CD4-positive, alpha-beta memory T cell (primary cell): Measurements from ENCODE around the gene OGFOD3. TPM values are rescaled to one million over a fixed set of nuclear protein-coding genes. Genes with fewer than 3 reads are reported as not detected.

Experiments
- CTCF ChIA-PET: fragments of 350-600 bp; sonication (Branson Sonifier 250); formaldehyde crosslinking; loops from one replicate; lab custom pipeline; 2021; ENCODE audit warnings: inconsistent platforms; ENCODE audit not compliant: partially characterized antibody; lab: Charles Lee
- POLR2A ChIA-PET: fragments of 350-600 bp; sonication (Branson Sonifier 250); formaldehyde crosslinking; loops from one replicate; lab custom pipeline; 2021; ENCODE audit not compliant: partially characterized antibody; lab: Charles Lee
- DNase-seq, 5 donors: peaks; one replicate each; pipeline versions ENCODE4 v3.0.0 to v3.0.0-alpha.2; 2020 to 2022; ENCODE audit warnings: mixed read lengths in 1 of 5
- H3K27ac ChIP-seq: one replicate; pipeline ENCODE4 v1.7.0; 2013; ENCODE audit warnings: low read depth, low read length
- H3K27me3 ChIP-seq: 2 replicates; pipeline ENCODE4 v1.7.0; 2013; ENCODE audit warnings: mild to moderate bottlenecking, low read length, moderate library complexity; ENCODE audit not compliant: insufficient read depth
- H3K36me3 ChIP-seq: 2 replicates; pipeline ENCODE4 v1.7.0; 2013; ENCODE audit warnings: mild to moderate bottlenecking, low read length, moderate library complexity; ENCODE audit not compliant: insufficient read depth
- H3K4me1 ChIP-seq: 2 replicates; pipeline ENCODE4 v1.7.0; 2013; ENCODE audit warnings: mild to moderate bottlenecking, low read length, moderate library complexity; ENCODE audit not compliant: insufficient read depth
- H3K4me3 ChIP-seq, 2 donors: one replicate each; pipeline ENCODE4 v1.7.0; 2013; ENCODE audit warnings: low read length in 2 of 2, mild to moderate bottlenecking in 1 of 2
- H3K9me3 ChIP-seq, 2 donors: one replicate each; pipeline ENCODE4 v1.7.0; 2013; ENCODE audit warnings: low read length in 2 of 2, control low read depth in 1 of 2; ENCODE audit not compliant: control insufficient read depth in 1 of 2
- H3K27ac Mint-ChIP-seq, 7 donors: one replicate each; pipeline ENCODE4 v1.8.0; 2020 to 2021; ENCODE audit warnings: mixed read lengths in 7 of 7, mild to moderate bottlenecking in 6 of 7, inconsistent platforms in 3 of 7, moderate library complexity in 3 of 7
- H3K27me3 Mint-ChIP-seq, 2 donors: one replicate each; pipeline ENCODE4 v1.8.0; 2020 to 2021; ENCODE audit warnings: mixed read lengths in 2 of 2
- H3K36me3 Mint-ChIP-seq, 2 donors: one replicate each; pipeline ENCODE4 v1.8.0; 2020 to 2021; ENCODE audit warnings: mixed read lengths in 2 of 2, inconsistent platforms in 1 of 2, mild to moderate bottlenecking in 1 of 2
- H3K4me1 Mint-ChIP-seq, 4 donors: one replicate each; pipeline ENCODE4 v1.8.0; 2020 to 2021; ENCODE audit warnings: mixed read lengths in 4 of 4, mild to moderate bottlenecking in 1 of 4
- H3K4me3 Mint-ChIP-seq, 8 donors: one replicate each; pipeline ENCODE4 v1.8.0; 2020 to 2021; ENCODE audit warnings: mixed read lengths in 8 of 8, mild to moderate bottlenecking in 7 of 8, moderate library complexity in 6 of 8, inconsistent platforms in 3 of 8
- H3K9me3 Mint-ChIP-seq, 8 donors: one replicate each; pipeline ENCODE4 v1.8.0; 2020 to 2021; ENCODE audit warnings: mixed read lengths in 8 of 8, mild to moderate bottlenecking in 5 of 8, inconsistent platforms in 3 of 8, moderate library complexity in 1 of 8
- intact Hi-C: fragments of 100-400 bp; cut with micrococcal nuclease; formaldehyde crosslinking; loops from one replicate; pipeline ENCODE4 v1.15.1; 2023
- polyA plus RNA-seq, 2 donors: library from polyadenylated mRNA; unstranded; fragments of 300-500 nt; fragmentation: Illumina TruSeq; gene quantifications; one replicate each; pipeline ENCODE4 v1.2.3, GENCODE V29; 2021
- total RNA-seq, 2 experiments: library from RNA; stranded (reverse); gene quantifications; one replicate each; pipeline ENCODE4 v1.2.3, GENCODE V29; 2021

The OGFOD3 gene
- total and polyA plus RNA-seq, 4 experiments from 2014 or later = 23.4 to 36.1 (median 29.5) TPM

DNA sequence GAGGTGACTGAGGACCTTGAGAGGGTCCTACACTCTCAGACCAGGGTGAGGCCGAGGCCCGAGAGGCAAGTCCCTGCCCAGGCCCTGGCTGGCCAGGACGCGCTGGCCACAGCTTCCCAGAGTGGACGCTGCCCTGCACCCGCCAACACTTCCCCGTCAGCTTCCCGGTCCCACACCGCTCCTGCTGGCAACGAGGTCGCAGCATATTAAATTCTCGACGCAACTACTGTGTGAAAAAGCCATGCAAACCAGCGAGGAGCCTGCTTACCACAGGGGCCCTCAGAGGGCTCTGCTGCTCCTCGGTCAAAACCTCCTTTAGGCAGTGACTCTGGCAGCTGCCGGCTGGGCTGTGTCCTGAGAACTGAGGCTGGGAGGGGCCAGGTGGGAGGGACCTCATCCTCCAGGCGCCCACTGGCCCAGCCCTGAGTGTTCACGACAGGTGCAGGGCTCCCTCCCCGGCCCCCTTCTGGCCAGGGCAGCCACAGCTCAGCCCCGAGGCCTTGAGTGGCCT lies 61.5 kb downstream of the OGFOD3 start:
- Mint-ChIP-seq H3K27ac (no peak overlapping the region), H3K27me3 (peaks cover 6 to 13% of the 10 kb centered on the region in 2 donors), H3K4me3 (no peak overlapping the region), H3K4me1 (peaks cover 2 to 10% (median 8%) of the 10 kb centered on the region in 4 donors), H3K36me3 (no peaks in the 10 kb centered on the region), H3K9me3 (no peaks in the 10 kb centered on the region)
- ChIA-PET POLR2A (no interaction called here), CTCF (interaction anchor here (0.8 to 1.9 kb wide), 4 partner anchors 57 to 197 kb away, joined by 3 to 5 read pairs (median 3); no protein-coding TSS in a partner anchor)
- Histone ChIP-seq H3K36me3 (no peaks in the 10 kb centered on the region), H3K4me3 (no peak overlapping the region), H3K9me3 (no peaks in the 10 kb centered on the region), H3K4me1 (peaks cover 7% of the 10 kb centered on the region), H3K27ac (no peak overlapping the region), H3K27me3 (no peaks in the 10 kb centered on the region)
- DNase-seq = no peak
- intact Hi-C loops = loop anchor here (10.0 kb wide), 1 partner anchor 418 kb away; no protein-coding TSS in a partner anchor

DNA sequence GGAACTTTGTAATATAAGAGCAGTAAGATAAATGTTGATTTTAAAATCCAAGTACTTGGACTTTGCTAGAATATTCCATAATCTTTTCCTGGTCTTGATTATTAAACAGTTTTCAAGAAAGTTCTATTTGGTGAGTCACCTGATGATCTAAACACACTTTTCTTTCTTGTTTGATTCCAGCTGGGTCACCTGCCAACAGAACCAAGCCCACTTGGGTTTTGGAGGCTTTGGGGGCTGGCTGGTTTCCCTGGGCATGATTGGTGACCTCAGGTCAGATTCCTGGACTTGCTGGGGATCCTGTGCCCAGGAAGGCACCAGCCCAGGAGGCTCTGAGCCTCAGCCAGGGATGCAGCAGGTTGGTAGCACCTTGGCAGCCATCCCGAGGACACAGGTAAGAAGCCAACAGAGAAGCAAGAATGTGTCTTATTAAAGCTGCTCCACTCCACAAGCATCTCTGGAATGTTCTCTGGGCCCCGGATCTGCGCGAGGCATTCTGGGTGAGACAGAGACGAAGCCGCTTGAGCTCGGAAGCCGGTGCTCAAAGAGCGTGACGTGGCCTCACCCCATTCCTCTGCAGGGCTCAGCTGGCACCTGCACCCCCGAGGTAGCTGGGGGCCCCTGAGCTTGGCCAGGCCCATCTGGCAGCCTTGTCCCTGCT lies 62.5 kb downstream of the OGFOD3 start:
- H3K4me3 Mint-ChIP-seq = no peak overlapping the region
- peaks cover 7% of the 10 kb centered on the region for H3K4me1 ChIP-seq
- no peaks in the 10 kb centered on the region for H3K9me3 ChIP-seq
- POLR2A ChIA-PET = no interaction called here
- no peak overlapping the region for H3K4me3 ChIP-seq
- CTCF ChIA-PET = interaction anchor here (0.7 to 1.0 kb wide), 2 partner anchors 172 to 196 kb away, joined by 3 read pairs; no protein-coding TSS in a partner anchor
- intact Hi-C loops = loop anchor here (10.0 kb wide), 1 partner anchor 419 kb away; no protein-coding TSS in a partner anchor
- H3K36me3 Mint-ChIP-seq = no peaks in the 10 kb centered on the region
- peak overlapping the region in 1 of 7 donors; percentile 57 for H3K27ac Mint-ChIP-seq
- H3K4me1 Mint-ChIP-seq = peaks cover 4 to 14% (median 9%) of the 10 kb centered on the region in 4 donors
- DNase-seq = no peak
- H3K27me3 ChIP-seq = no peaks in the 10 kb centered on the region
- H3K36me3 ChIP-seq = no peaks in the 10 kb centered on the region
- H3K9me3 Mint-ChIP-seq = no peaks in the 10 kb centered on the region
- no peak overlapping the region for H3K27ac ChIP-seq
- peaks cover 6 to 11% of the 10 kb centered on the region in 2 donors for H3K27me3 Mint-ChIP-seq

DNA sequence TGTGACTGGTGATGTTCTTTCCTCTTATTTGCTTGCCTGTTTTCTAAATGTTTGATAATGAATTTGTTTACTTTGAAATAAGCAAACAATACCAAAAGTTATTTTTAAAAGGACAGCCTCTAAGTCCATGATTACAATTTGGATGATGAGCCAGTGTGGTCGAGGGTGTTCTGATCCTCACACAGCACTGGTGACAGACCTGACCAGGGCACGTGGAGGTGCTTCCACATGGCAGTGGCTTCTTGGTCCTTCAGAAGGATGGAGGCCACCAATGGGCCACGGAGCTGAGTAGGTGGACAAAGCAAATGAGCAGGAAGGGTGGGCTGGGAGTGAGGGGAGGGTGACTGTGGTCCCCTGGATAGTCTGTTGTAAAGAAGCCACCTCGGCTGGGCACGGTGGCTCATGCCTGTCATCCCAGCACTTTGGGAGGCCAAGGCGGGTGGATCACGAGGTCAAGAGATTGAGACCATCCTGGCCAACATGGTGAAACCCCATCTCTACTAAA lies 63.5 kb downstream of the OGFOD3 start:
- Mint-ChIP-seq H3K4me1 (peaks cover 4 to 14% (median 9%) of the 10 kb centered on the region in 4 donors), H3K27me3 (peaks cover 6 to 11% of the 10 kb centered on the region in 2 donors), H3K27ac (no peak overlapping the region), H3K4me3 (no peak overlapping the region), H3K36me3 (no peaks in the 10 kb centered on the region), H3K9me3 (no peaks in the 10 kb centered on the region)
- H3K27ac ChIP-seq = no peak overlapping the region
- H3K27me3 ChIP-seq = no peaks in the 10 kb centered on the region
- POLR2A ChIA-PET = no interaction called here
- H3K4me3 ChIP-seq = no peak overlapping the region
- no peaks in the 10 kb centered on the region for H3K9me3 ChIP-seq
- CTCF ChIA-PET = no interaction called here
- no peak for DNase-seq
- H3K36me3 ChIP-seq = no peaks in the 10 kb centered on the region
- intact Hi-C loops = loop anchor here (10.0 kb wide), 1 partner anchor 420 kb away; no protein-coding TSS in a partner anchor
- H3K4me1 ChIP-seq = peaks cover 7% of the 10 kb centered on the region

DNA sequence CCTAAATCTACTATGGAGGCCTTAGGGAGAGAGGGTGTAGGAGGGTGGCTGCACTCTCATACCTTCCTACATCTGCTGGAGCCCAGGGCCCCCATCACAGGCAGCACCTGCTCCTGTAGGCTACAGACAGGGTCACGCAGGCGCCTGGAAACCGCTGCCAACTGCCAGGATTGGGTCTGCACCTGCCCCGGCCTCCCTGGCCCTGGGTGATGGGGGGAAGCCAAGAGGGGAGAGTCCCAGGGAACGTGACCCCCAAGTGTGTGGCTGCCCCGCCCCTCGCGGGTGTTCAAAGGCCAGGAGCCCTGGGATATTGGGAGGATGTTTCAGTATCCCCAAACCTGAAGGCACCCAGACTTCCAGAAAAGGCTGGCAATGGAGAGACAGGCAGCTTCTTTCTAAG lies 64.9 kb downstream of the OGFOD3 start:
- Mint-ChIP-seq H3K27ac (no peak overlapping the region), H3K4me3 (no peak overlapping the region), H3K36me3 (no peaks in the 10 kb centered on the region), H3K27me3 (peaks cover 4 to 13% of the 10 kb centered on the region in 2 donors), H3K4me1 (peaks cover 3 to 10% (median 6%) of the 10 kb centered on the region in 4 donors), H3K9me3 (no peaks in the 10 kb centered on the region)
- ChIA-PET POLR2A (no interaction called here), CTCF (interaction anchor here (2.0 to 5.4 kb wide), 2 partner anchors 61 to 201 kb away, joined by 9 to 52 read pairs; no protein-coding TSS in a partner anchor)
- Histone ChIP-seq H3K4me3 (no peak overlapping the region), H3K9me3 (no peaks in the 10 kb centered on the region), H3K36me3 (no peaks in the 10 kb centered on the region), H3K27me3 (no peaks in the 10 kb centered on the region), H3K4me1 (no peaks in the 10 kb centered on the region), H3K27ac (no peak overlapping the region)
- DNase-seq = no peak
- intact Hi-C loops = loop anchor here (10.0 kb wide), 1 partner anchor 421 kb away; no protein-coding TSS in a partner anchor

DNA sequence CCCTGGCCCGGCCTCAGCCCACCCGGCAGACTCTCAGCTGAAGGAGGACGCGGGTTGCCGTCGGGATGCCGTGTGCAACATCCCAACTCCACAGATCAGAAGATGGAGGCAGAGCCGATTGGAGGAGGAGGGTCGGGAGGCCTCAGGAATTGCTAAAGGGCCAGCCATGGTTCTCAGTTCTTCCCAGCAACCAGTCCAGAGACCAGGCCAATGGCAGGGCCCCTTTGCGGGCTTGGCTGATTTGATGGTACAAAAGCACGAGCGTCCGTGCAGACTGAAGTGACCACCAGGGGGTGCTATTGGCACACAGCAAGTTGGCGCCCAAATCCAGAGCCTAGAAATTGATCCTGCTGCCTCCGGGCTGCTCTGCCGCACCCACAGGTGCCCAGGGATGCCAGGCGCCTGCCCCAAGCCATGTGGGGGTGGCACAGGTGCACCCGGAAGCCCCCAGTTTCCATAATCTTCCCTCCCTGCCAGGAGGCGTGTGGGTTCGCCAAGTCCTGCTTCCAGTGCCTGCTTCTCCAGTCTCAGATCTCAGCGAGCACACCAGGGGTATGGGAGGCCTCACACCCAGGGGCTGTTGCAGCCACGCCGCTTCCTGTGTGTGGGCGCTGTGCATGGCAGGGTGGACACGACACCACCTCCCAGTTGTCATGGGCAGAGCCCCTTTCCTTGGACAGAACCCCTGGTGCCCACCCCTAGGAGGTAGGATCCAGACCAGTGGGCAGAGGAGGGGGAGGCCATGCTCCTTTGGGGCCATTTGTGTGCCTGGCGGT lies 66.5 kb downstream of the OGFOD3 start:
- H3K27me3 Mint-ChIP-seq = peaks cover 2 to 10% of the 10 kb centered on the region in 2 donors
- H3K9me3 ChIP-seq = no peaks in the 10 kb centered on the region
- H3K27ac Mint-ChIP-seq = peak overlapping the region in 1 of 7 donors; percentile 83
- DNase-seq = peak; percentile 77 to 81 (median 79)
- intact Hi-C loops = loop anchor here (1.0 to 10.0 kb wide), 5 partner anchors 62 to 423 kb away; no protein-coding TSS in a partner anchor
- H3K9me3 Mint-ChIP-seq = no peaks in the 10 kb centered on the region
- H3K36me3 ChIP-seq = no peaks in the 10 kb centered on the region
- no peak overlapping the region for H3K4me3 Mint-ChIP-seq
- H3K4me3 ChIP-seq = no peak overlapping the region
- no peaks in the 10 kb centered on the region for H3K4me1 ChIP-seq
- peaks cover 0 to 6% (median 4%) of the 10 kb centered on the region in 4 donors for H3K4me1 Mint-ChIP-seq
- no peak overlapping the region for H3K27ac ChIP-seq
- H3K27me3 ChIP-seq = no peaks in the 10 kb centered on the region
- H3K36me3 Mint-ChIP-seq = no peaks in the 10 kb centered on the region
- ChIA-PET CTCF (interaction anchor here (0.9 to 5.4 kb wide), 15 partner anchors 10 to 203 kb away, joined by 3 to 52 read pairs (median 4); partner anchors contain the start of gene SECTM1), POLR2A (no interaction called here)

DNA sequence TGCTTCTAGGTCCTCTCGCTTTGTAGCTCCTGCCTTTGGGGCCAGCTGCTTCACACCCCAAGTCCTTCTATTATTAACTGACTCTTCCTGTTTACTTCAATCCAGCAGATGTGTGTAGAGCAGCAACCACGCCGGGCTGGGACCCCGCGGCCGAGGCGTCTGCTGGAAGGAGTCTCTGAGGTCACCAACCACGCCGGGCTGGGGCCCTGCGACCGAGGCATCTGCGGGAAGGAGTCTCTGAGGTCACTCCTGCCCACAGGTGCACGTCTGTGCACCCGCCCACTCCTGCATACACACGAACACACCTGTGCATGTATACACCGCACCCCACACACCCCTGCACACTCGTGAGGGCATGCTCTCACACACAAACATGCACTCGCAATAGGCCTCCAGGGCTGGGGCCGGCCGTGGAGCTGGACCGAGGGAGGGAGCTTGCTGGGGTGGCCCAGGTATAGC lies 67.1 kb downstream of the OGFOD3 start:
- H3K4me1 ChIP-seq = peaks cover 6% of the 10 kb centered on the region
- no peak overlapping the region for H3K4me3 ChIP-seq
- intact Hi-C loops = loop anchor here (1.0 to 10.0 kb wide), 4 partner anchors 63 to 424 kb away; no protein-coding TSS in a partner anchor
- Mint-ChIP-seq H3K36me3 (no peaks in the 10 kb centered on the region), H3K4me1 (peaks cover 0 to 12% (median 8%) of the 10 kb centered on the region in 4 donors), H3K27ac (peak overlapping the region in 1 of 7 donors; percentile 83), H3K4me3 (no peak overlapping the region), H3K9me3 (no peaks in the 10 kb centered on the region), H3K27me3 (peaks cover 2 to 10% of the 10 kb centered on the region in 2 donors)
- POLR2A ChIA-PET = no interaction called here
- H3K27me3 ChIP-seq = no peaks in the 10 kb centered on the region
- H3K9me3 ChIP-seq = no peaks in the 10 kb centered on the region
- no peak for DNase-seq
- H3K36me3 ChIP-seq = no peaks in the 10 kb centered on the region
- CTCF ChIA-PET = interaction anchor here (0.9 to 5.4 kb wide), 11 partner anchors 11 to 202 kb away, joined by 3 to 52 read pairs (median 4); no protein-coding TSS in a partner anchor
- H3K27ac ChIP-seq = no peak overlapping the region
